Epidermal melanocyte (primary cell): ENCODE data around the gene STN1.
"Not testable (repeated sequence)": the region's sequence is repeated elsewhere in the genome, so short reads cannot be mapped to it uniquely, and the experiment has no call there.

Experiments used
- DNase-seq: peaks from one replicate; pipeline ENCODE4 v3.0.0; 2011; ENCODE audit warnings: low spot score; ENCODE audit not compliant: insufficient read length

STN1 gene

GRCh38 chr10:103861505-103861904 is 56.5 kb downstream of the STN1 start:
- DNase-seq: no peak

- peak; percentile 85 for DNase-seq
Observed at GRCh38 chr10:103859161-103860086, 58.6 kb downstream of the STN1 start.

GRCh38 chr10:103858360-103858759 is 59.6 kb downstream of the STN1 start:
- DNase-seq: no peak

- DNase-seq: no peak
Observed at GRCh38 chr10:103856797-103857170, 61.2 kb downstream of the STN1 start.

- DNase-seq: no peak
Observed at GRCh38 chr10:103855852-103856796, 61.9 kb downstream of the STN1 start.

- DNase-seq: no peak
Observed at GRCh38 chr10:103855424-103855823, 62.6 kb downstream of the STN1 start, which contains the start of gene SH3PXD2A. Gene SH3PXD2A, minus strand, starts transcription at chr10:103855576. Its CDS starts 310 bp downstream, at chr10:103855266.

GRCh38 chr10:103854686-103855391 is 63.1 kb downstream of the STN1 start:
- no peak for DNase-seq

- DNase-seq: no peak
Observed at GRCh38 chr10:103854265-103854685, 63.7 kb downstream of the STN1 start.

- DNase-seq: no peak
Observed at GRCh38 chr10:103853428-103854264, 64.3 kb downstream of the STN1 start.

GRCh38 chr10:103852856-103853255 is 65.1 kb downstream of the STN1 start:
- no peak for DNase-seq

- no peak for DNase-seq
Observed at GRCh38 chr10:103852189-103852711, 65.7 kb downstream of the STN1 start.

GRCh38 chr10:103851261-103851660 is 66.7 kb downstream of the STN1 start:
- DNase-seq: no peak

- DNase-seq: no peak
Observed at GRCh38 chr10:103850572-103850895, 67.5 kb downstream of the STN1 start.

GRCh38 chr10:103849880-103850571 is 68.0 kb downstream of the STN1 start:
- DNase-seq: no peak

GRCh38 chr10:103849212-103849877 is 68.6 kb downstream of the STN1 start:
- DNase-seq: no peak

- no peak for DNase-seq
Observed at GRCh38 chr10:103847909-103848468, 70.0 kb downstream of the STN1 start.

- no peak for DNase-seq
Observed at GRCh38 chr10:103847346-103847745, 70.6 kb downstream of the STN1 start.

GRCh38 chr10:103845972-103846371 is 72.0 kb downstream of the STN1 start:
- DNase-seq: no peak

- DNase-seq: not testable (repeated sequence)
Observed at GRCh38 chr10:103845346-103845745, 72.6 kb downstream of the STN1 start.
